BE2C (cell line): ENCODE measurements around the gene OSBPL5.

Source experiments
- DNase-seq: peaks from one replicate; pipeline ENCODE4 v3.0.0-alpha.2; 2020
- H3K27me3 ChIP-seq: fragments of 250-450 bp; sonication (Bioruptor Pico); 2 replicates; pipeline ENCODE4 v1.5.1; 2020; ENCODE audit warnings: mild to moderate bottlenecking
- H3K36me3 ChIP-seq: fragments of 250-450 bp; sonication (Bioruptor Pico); 2 replicates; pipeline ENCODE4 v1.5.1; 2020; ENCODE audit warnings: mild to moderate bottlenecking
- H3K4me1 ChIP-seq: fragments of 250-450 bp; sonication (Bioruptor Pico); 2 replicates; pipeline ENCODE4 v1.5.1; 2020
- H3K4me3 ChIP-seq: 2 replicates; pipeline ENCODE4 v1.5.1; 2011; ENCODE audit warnings: low read depth, low read length
- H3K9me3 ChIP-seq: fragments of 250-450 bp; sonication (Bioruptor Pico); 2 replicates; pipeline ENCODE4 v1.5.1; 2020
- CTCF ChIP-seq: IDR thresholded peaks from 2 replicates; pipeline ENCODE4 v1.5.1; 2012; ENCODE audit warnings: mild to moderate bottlenecking, low read depth, low read length

The OSBPL5 gene

GRCh38 chr11:3154001-3154599 is 11.0 kb downstream of the OSBPL5 start:
- no peak for TF ChIP-seq CTCF
- H3K4me3 ChIP-seq, result peak overlapping the region; percentile 51
- no peaks in the 10 kb centered on the region for H3K9me3 ChIP-seq
- no peaks in the 10 kb centered on the region for H3K27me3 ChIP-seq
- peaks cover 11% of the 10 kb centered on the region for H3K4me1 ChIP-seq
- H3K36me3 ChIP-seq, result no peaks in the 10 kb centered on the region
- no peak for DNase-seq

GRCh38 chr11:3153291-3153861 is 11.7 kb downstream of the OSBPL5 start:
- H3K9me3 ChIP-seq, result no peaks in the 10 kb centered on the region
- H3K4me3 ChIP-seq, result no peak overlapping the region; the same call in 1 of the 2 replicates
- H3K4me1 ChIP-seq, result peaks cover 11% of the 10 kb centered on the region
- no peaks in the 10 kb centered on the region for H3K36me3 ChIP-seq
- no peak for DNase-seq
- no peak for TF ChIP-seq CTCF
- H3K27me3 ChIP-seq, result no peaks in the 10 kb centered on the region

GRCh38 chr11:3152471-3153110 is 12.5 kb downstream of the OSBPL5 start:
- Histone ChIP-seq H3K4me1 (peaks cover 11% of the 10 kb centered on the region), H3K27me3 (no peaks in the 10 kb centered on the region), H3K36me3 (no peaks in the 10 kb centered on the region), H3K4me3 (no peak overlapping the region), H3K9me3 (no peaks in the 10 kb centered on the region)
- no peak for DNase-seq
- no peak for TF ChIP-seq CTCF

- peaks cover 4% of the 10 kb centered on the region; the same call in 1 of the 2 replicates for H3K4me1 ChIP-seq
- no peak for TF ChIP-seq CTCF
- DNase-seq, result no peak
- H3K9me3 ChIP-seq, result no peaks in the 10 kb centered on the region
- H3K4me3 ChIP-seq, result no peak overlapping the region
- H3K27me3 ChIP-seq, result no peaks in the 10 kb centered on the region
- H3K36me3 ChIP-seq, result no peaks in the 10 kb centered on the region
Observed at GRCh38 chr11:3150726-3151125, 14.4 kb downstream of the OSBPL5 start.

- DNase-seq, result no peak
Observed at GRCh38 chr11:3149852-3150188, 15.3 kb downstream of the OSBPL5 start.

More at GRCh38 chr11:3149852-3150188, 15.3 kb downstream of the OSBPL5 start:
- H3K9me3 ChIP-seq, result no peaks in the 10 kb centered on the region
- H3K4me3 ChIP-seq, result no peak overlapping the region
- no peaks in the 10 kb centered on the region for H3K27me3 ChIP-seq
- H3K4me1 ChIP-seq, result peaks cover 4% of the 10 kb centered on the region; the same call in 1 of the 2 replicates
- TF ChIP-seq CTCF, result no peak
- no peaks in the 10 kb centered on the region for H3K36me3 ChIP-seq
